ENCODE results near the gene THSD7B.
"Not testable (repeated sequence)": the region's sequence is repeated elsewhere in the genome, so short reads cannot be mapped to it uniquely, and the experiment has no call there.

Gene THSD7B

GRCh38 chr2:137435162-137435561 is 669.8 kb downstream of the THSD7B start:
- DNase-seq, result no peak

GRCh38 chr2:137437386-137437785 is 672.0 kb downstream of the THSD7B start:
- DNase-seq, result no peak

GRCh38 chr2:137444970-137445369 is 679.6 kb downstream of the THSD7B start:
- no peak for DNase-seq

- no peak for DNase-seq
Measured at GRCh38 chr2:137449454-137449853, 684.1 kb downstream of the THSD7B start.

- DNase-seq, result no peak
Measured at GRCh38 chr2:137454886-137455285, 689.5 kb downstream of the THSD7B start.

- DNase-seq, result no peak
Measured at GRCh38 chr2:137467246-137467862, 702.0 kb downstream of the THSD7B start.

- no peak for DNase-seq
Measured at GRCh38 chr2:137493261-137493660, 727.9 kb downstream of the THSD7B start.

GRCh38 chr2:137500599-137500998 is 735.3 kb downstream of the THSD7B start:
- DNase-seq, result no peak

- no peak for DNase-seq
Measured at GRCh38 chr2:137507237-137507636, 741.9 kb downstream of the THSD7B start.

- no peak for DNase-seq
Measured at GRCh38 chr2:137508739-137509384, 743.5 kb downstream of the THSD7B start.

- no peak for DNase-seq
Measured at GRCh38 chr2:137511526-137511925, 746.2 kb downstream of the THSD7B start.

GRCh38 chr2:137521653-137522619 is 756.6 kb downstream of the THSD7B start:
- DNase-seq, result no peak

GRCh38 chr2:137522620-137523011 is 757.3 kb downstream of the THSD7B start:
- DNase-seq, result no peak

GRCh38 chr2:137523931-137524330 is 758.6 kb downstream of the THSD7B start:
- no peak for DNase-seq

GRCh38 chr2:137525132-137525531 is 759.8 kb downstream of the THSD7B start:
- no peak for DNase-seq

GRCh38 chr2:137525641-137526190 is 760.4 kb downstream of the THSD7B start:
- DNase-seq, result no peak

- no peak for DNase-seq
Measured at GRCh38 chr2:137535897-137536296, 770.6 kb downstream of the THSD7B start.

- no peak for DNase-seq
Measured at GRCh38 chr2:137539336-137539735, 774.0 kb downstream of the THSD7B start.

- no peak for DNase-seq
Measured at GRCh38 chr2:137547842-137548241, 782.5 kb downstream of the THSD7B start.

GRCh38 chr2:137566387-137566786 is 801.0 kb downstream of the THSD7B start:
- no peak for DNase-seq

GRCh38 chr2:137570484-137570883 is 805.1 kb downstream of the THSD7B start:
- DNase-seq, result no peak

- not testable (repeated sequence) for DNase-seq
Measured at GRCh38 chr2:137587834-137588233, 822.5 kb downstream of the THSD7B start.

- not testable (repeated sequence) for DNase-seq
Measured at GRCh38 chr2:137588578-137588977, 823.2 kb downstream of the THSD7B start.

All from effector CD8-positive, alpha-beta T cell (primary cell).